Measurements from ENCODE around the gene ADCK2. TPM values are rescaled to one million over a fixed set of nuclear protein-coding genes. Genes with fewer than 3 reads are reported as not detected.

The ADCK2 gene
- total and polyA plus RNA-seq, 10 of the 15 experiments (the other 5 are each of a cell fraction or from before 2014, with no cell fraction given), result 0.52 to 19.4 (median 13.1) TPM

- ChIA-PET RAD21 (ENCODE audit: unreplicated experiment) (interaction anchor here (0.7 kb wide), 1 partner anchor 170 kb away, joined by 3 read pairs; no protein-coding TSS in a partner anchor), CTCF (interaction anchor here (1.0 to 1.5 kb wide), 3 partner anchors 10 to 172 kb away, joined by 3 to 4 read pairs (median 3); no protein-coding TSS in a partner anchor), POLR2A (no interaction called here), SMC1A (ENCODE audit: uncharacterized antibody, unreplicated experiment) (interaction anchor here (0.7 kb wide), 1 partner anchor 191 kb away, joined by 3 read pairs; no protein-coding TSS in a partner anchor)
- H3K4me2 ChIP-seq (ENCODE audit: control insufficient read depth, insufficient read depth), result no peak overlapping the region
- peak; percentile 87 for ATAC-seq
- H3K9me3 ChIP-seq (replicated peaks; ENCODE audit: control insufficient read depth, insufficient read depth, low read length), result no peaks in the 10 kb centered on the region; the same call in 2 of the 3 replicates
- 14% methylated on average over 8 of the region's 8 CpGs for WGBS (ENCODE audit: insufficient coverage, insufficient replicate concordance, low lambda C conversion rate, missing lambda C conversion rate)
- no peak overlapping the region for H2AFZ ChIP-seq (ENCODE audit: control insufficient read depth, low read depth, low read length)
- no peaks in the 10 kb centered on the region for H3K79me2 ChIP-seq (ENCODE audit: control insufficient read depth, insufficient read depth, low read length)
- intact Hi-C loops (cut with micrococcal nuclease; ENCODE audit: unreplicated experiment) (no loop called here), in situ Hi-C loops (cut with MboI) (no loop called here)
- H3K4me3 ChIP-seq, result no peak overlapping the region
- no peak for DNase-seq (ENCODE audit: low read depth, low spot score)
- no peak for TF ChIP-seq SMAD5 (IDR thresholded peaks at IDR 0.05; ENCODE audit: low read depth)
- TF ChIP-seq JUND (IDR thresholded peaks at IDR 0.05; ENCODE audit: low read depth, low read length), result no peak
- TF ChIP-seq SMAD1 (IDR thresholded peaks at IDR 0.05; ENCODE audit: low read depth, partially characterized antibody), result no peak
- 0 out of 2 replicates have a peak, but pooled peaks have one; percentile 1 for TF ChIP-seq RAD21 (IDR thresholded peaks at IDR 0.05; ENCODE audit: insufficient read depth, low read depth, low read length)
- peak; percentile 29 to 56 (median 54) for TF ChIP-seq CTCF (IDR thresholded peaks at IDR 0.05 in 2 of 3, conservative IDR thresholded peaks at IDR 0.05 in 1 of 3; ENCODE audit: control insufficient read depth in 2 of 3, extremely low read depth in 1 of 3, insufficient read depth in 1 of 3, low read depth in 3 of 3, low read length in 3 of 3)
- BruUV-seq (replicated peaks), result no TSS peak
- no peak overlapping the region for H3K9ac ChIP-seq (ENCODE audit: control insufficient read depth, insufficient read depth, low read length)
- peak; percentile 54 for FAIRE-seq
- no peaks in the 10 kb centered on the region for H3K4me1 ChIP-seq (ENCODE audit: control insufficient read depth, insufficient read depth, low read length)
- H4K20me1 ChIP-seq (ENCODE audit: control insufficient read depth, insufficient read depth), result no peaks in the 10 kb centered on the region
- H3K27ac ChIP-seq (ENCODE audit: control insufficient read depth, insufficient read depth), result no peak overlapping the region
- no peaks in the 10 kb centered on the region; a peak in 1 of 4 replicates for H3K27me3 ChIP-seq (replicated peaks in 1 of 2; ENCODE audit: control insufficient read depth in 2 of 2, insufficient read depth in 2 of 2, low read length in 1 of 2)
- H3K36me3 ChIP-seq (ENCODE audit: control insufficient read depth in 2 of 2, insufficient read depth in 2 of 2, low read length in 1 of 2), result no peaks in the 10 kb centered on the region
Measured at GRCh38 chr7:140646931-140647647, 25.7 kb upstream of the ADCK2 start.

Data from GM12878 (cell line).